ENCODE measurements around the gene PRSS36. TPM values are rescaled to one million over a fixed set of nuclear protein-coding genes. Genes with fewer than 3 reads are reported as not detected.
A peak's percentile ranks its signal among the peaks of the same experiment; 100 is the strongest.

PRSS36 gene
- total and polyA plus RNA-seq, 10 donors: 0.70 to 2.6 (median 1.5) TPM; not detected in 1

GRCh38 chr16:31089199-31089598 is 60.7 kb downstream of the PRSS36 start:
- Histone ChIP-seq H3K36me3 (peaks cover 0 to 74% (median 26%) of the 10 kb centered on the region in 6 donors), H3K27me3 (replicated peaks in 1 of 7) (no peaks in the 10 kb centered on the region), H3K27ac (no peak overlapping the region), H3K4me1 (peaks cover 10 to 24% (median 16%) of the 10 kb centered on the region in 6 donors), H3K9me3 (no peaks in the 10 kb centered on the region), H3K4me3 (no peak overlapping the region)
- TF ChIP-seq POLR2AphosphoS5 (IDR thresholded peaks at IDR 0.05): no peak
- TF ChIP-seq POLR2A (IDR thresholded peaks at IDR 0.05): no peak
- TF ChIP-seq, protein P1, sequence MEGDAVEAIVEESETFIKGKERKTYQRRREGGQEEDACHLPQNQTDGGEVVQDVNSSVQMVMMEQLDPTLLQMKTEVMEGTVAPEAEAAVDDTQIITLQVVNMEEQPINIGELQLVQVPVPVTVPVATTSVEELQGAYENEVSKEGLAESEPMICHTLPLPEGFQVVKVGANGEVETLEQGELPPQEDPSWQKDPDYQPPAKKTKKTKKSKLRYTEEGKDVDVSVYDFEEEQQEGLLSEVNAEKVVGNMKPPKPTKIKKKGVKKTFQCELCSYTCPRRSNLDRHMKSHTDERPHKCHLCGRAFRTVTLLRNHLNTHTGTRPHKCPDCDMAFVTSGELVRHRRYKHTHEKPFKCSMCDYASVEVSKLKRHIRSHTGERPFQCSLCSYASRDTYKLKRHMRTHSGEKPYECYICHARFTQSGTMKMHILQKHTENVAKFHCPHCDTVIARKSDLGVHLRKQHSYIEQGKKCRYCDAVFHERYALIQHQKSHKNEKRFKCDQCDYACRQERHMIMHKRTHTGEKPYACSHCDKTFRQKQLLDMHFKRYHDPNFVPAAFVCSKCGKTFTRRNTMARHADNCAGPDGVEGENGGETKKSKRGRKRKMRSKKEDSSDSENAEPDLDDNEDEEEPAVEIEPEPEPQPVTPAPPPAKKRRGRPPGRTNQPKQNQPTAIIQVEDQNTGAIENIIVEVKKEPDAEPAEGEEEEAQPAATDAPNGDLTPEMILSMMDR (IDR thresholded peaks at IDR 0.05 in 8 of 11, conservative IDR thresholded peaks at IDR 0.05 in 3 of 11): no peak
- 87 to 95% (median 94%) methylated on average over 8 of the region's 8 CpGs for WGBS, 5 donors
- peak; percentile 55 for DNase-seq
- intact Hi-C loops (cut with DNase I; ENCODE audit: low total_unique reads): no loop called here

Small RNA genes lying within 50 kb of the gene (small RNA-seq; reads per million reads assigned to genes)
- gene AC009088.4 (0 reads per million in 4 donors), gene NDUFA3P6 (0 reads per million in 4 donors)

Other genes with a start within 250 kb of the PRSS36 start
- gene FBXL19, start 226.5 kb downstream of the PRSS36 start, total RNA-seq: 10 to 100 TPM; 12.4 to 21.0 (median 17.8) TPM
- 10 to 100 TPM in 1 of 3 donors, 1 to 10 TPM in 2; 4.3 to 24.7 (median 5.5) TPM for gene FBXL19, start 226.5 kb downstream of the PRSS36 start, polyA plus RNA-seq
- 10 to 100 TPM; 20.7 to 44.8 (median 29.8) TPM for gene ORAI3, start 201.0 kb downstream of the PRSS36 start, total RNA-seq
- 10 to 100 TPM; 22.2 to 26.2 (median 22.5) TPM for gene ORAI3, start 201.0 kb downstream of the PRSS36 start, polyA plus RNA-seq
- 10 to 100 TPM; 10.1 to 24.9 (median 19.8) TPM for gene SETD1A, start 192.3 kb downstream of the PRSS36 start, total RNA-seq
- gene SETD1A, start 192.3 kb downstream of the PRSS36 start, polyA plus RNA-seq: 10 to 100 TPM in 1 of 3 donors, 1 to 10 TPM in 2; 4.8 to 15.0 (median 8.8) TPM
- 10 to 100 TPM; 11.0 to 24.5 (median 18.6) TPM for gene HSD3B7, start 164.9 kb downstream of the PRSS36 start, total RNA-seq
- 10 to 100 TPM in 1 of 3 donors, 1 to 10 TPM in 2; 5.3 to 19.4 (median 6.7) TPM for gene HSD3B7, start 164.9 kb downstream of the PRSS36 start, polyA plus RNA-seq
- gene STX1B, start 139.4 kb downstream of the PRSS36 start, total RNA-seq: 1 to 10 TPM in 5 of 7 donors, under 1 TPM in 2; 0.46 to 4.2 (median 1.8) TPM
- 1 to 10 TPM in 1 of 3 donors, under 1 TPM in 2; 0.29 to 1.2 (median 0.43) TPM for gene STX1B, start 139.4 kb downstream of the PRSS36 start, polyA plus RNA-seq
- gene STX4, start 116.5 kb downstream of the PRSS36 start, total RNA-seq: 100 to 1,000 TPM in 2 of 7 donors, 10 to 100 TPM in 5; 54.0 to 118 (median 75.7) TPM
- 100 to 1,000 TPM in 2 of 3 donors, 10 to 100 TPM in 1; 55.3 to 135 (median 131) TPM for gene STX4, start 116.5 kb downstream of the PRSS36 start, polyA plus RNA-seq
- 10 to 100 TPM in 3 of 7 donors, 1 to 10 TPM in 4; 8.9 to 12.5 (median 9.2) TPM for gene ZNF668, start 75.8 kb downstream of the PRSS36 start, total RNA-seq
- gene ZNF668, start 75.8 kb downstream of the PRSS36 start, polyA plus RNA-seq: 1 to 10 TPM; 6.2 to 9.8 (median 6.4) TPM
- 10 to 100 TPM; 20.2 to 28.4 (median 25.6) TPM for gene ZNF646, start 75.6 kb downstream of the PRSS36 start, total RNA-seq
- gene ZNF646, start 75.6 kb downstream of the PRSS36 start, polyA plus RNA-seq: 10 to 100 TPM in 1 of 3 donors, 1 to 10 TPM in 2; 3.2 to 11.8 (median 3.3) TPM
- 1 to 10 TPM; 2.3 to 6.0 (median 2.8) TPM for gene PRSS53, start 61.1 kb downstream of the PRSS36 start, total RNA-seq
- 1 to 10 TPM; 1.6 to 2.6 (median 1.9) TPM for gene PRSS53, start 61.1 kb downstream of the PRSS36 start, polyA plus RNA-seq
- 10 to 100 TPM; 33.4 to 74.2 (median 48.2) TPM for gene VKORC1, start 55.3 kb downstream of the PRSS36 start, total RNA-seq
- gene VKORC1, start 55.3 kb downstream of the PRSS36 start, polyA plus RNA-seq: 10 to 100 TPM; 23.5 to 56.6 (median 55.1) TPM
- gene BCKDK, start 41.7 kb downstream of the PRSS36 start, total RNA-seq: 10 to 100 TPM; 36.9 to 55.7 (median 40.2) TPM
- 10 to 100 TPM; 15.0 to 27.5 (median 17.4) TPM for gene BCKDK, start 41.7 kb downstream of the PRSS36 start, polyA plus RNA-seq
- gene KAT8, start 32.4 kb downstream of the PRSS36 start, total RNA-seq: 10 to 100 TPM; 63.2 to 94.8 (median 85.2) TPM
- 10 to 100 TPM; 48.7 to 63.6 (median 56.5) TPM for gene KAT8, start 32.4 kb downstream of the PRSS36 start, polyA plus RNA-seq
- not detected for gene PRSS8, start 14.3 kb downstream of the PRSS36 start, total RNA-seq
- gene PRSS8, start 14.3 kb downstream of the PRSS36 start, polyA plus RNA-seq: under 1 TPM; 0.07 to 0.19 (median 0.15) TPM
- 100 to 1,000 TPM; 119 to 474 (median 284) TPM for gene FUS, start 30.1 kb upstream of the PRSS36 start, total RNA-seq
- 100 to 1,000 TPM; 225 to 694 (median 516) TPM for gene FUS, start 30.1 kb upstream of the PRSS36 start, polyA plus RNA-seq
- 100 to 1,000 TPM in 2 of 7 donors, 10 to 100 TPM in 5; 68.0 to 135 (median 90.1) TPM for gene PYCARD, start 52.7 kb upstream of the PRSS36 start, total RNA-seq
- gene PYCARD, start 52.7 kb upstream of the PRSS36 start, polyA plus RNA-seq: 100 to 1,000 TPM; 109 to 117 (median 114) TPM
- gene TRIM72, start 64.1 kb upstream of the PRSS36 start, total RNA-seq: under 1 TPM in 4 of 7 donors, not detected in 3; 0.05 to 0.26 (median 0.15) TPM
- under 1 TPM; 0.06 to 0.15 (median 0.09) TPM for gene TRIM72, start 64.1 kb upstream of the PRSS36 start, polyA plus RNA-seq
- not detected for gene PYDC1, start 67.1 kb upstream of the PRSS36 start, total RNA-seq
- 1 to 10 TPM in 1 of 3 donors, under 1 TPM in 1, not detected in 1; 0.72 to 2.7 TPM for gene PYDC1, start 67.1 kb upstream of the PRSS36 start, polyA plus RNA-seq
- 100 to 1,000 TPM in 2 of 7 donors, 10 to 100 TPM in 5; 38.5 to 154 (median 77.7) TPM for gene ITGAM, start 109.9 kb upstream of the PRSS36 start, total RNA-seq
- gene ITGAM, start 109.9 kb upstream of the PRSS36 start, polyA plus RNA-seq: 10 to 100 TPM in 2 of 3 donors, 1 to 10 TPM in 1; 4.3 to 14.9 (median 11.8) TPM
- gene ITGAX, start 205.1 kb upstream of the PRSS36 start, total RNA-seq: 100 to 1,000 TPM in 5 of 7 donors, 10 to 100 TPM in 2; 52.1 to 330 (median 161) TPM
- 10 to 100 TPM in 2 of 3 donors, 1 to 10 TPM in 1; 8.9 to 45.5 (median 30.5) TPM for gene ITGAX, start 205.1 kb upstream of the PRSS36 start, polyA plus RNA-seq
- 10 to 100 TPM in 6 of 7 donors, 1 to 10 TPM in 1; 6.7 to 25.8 (median 19.3) TPM for gene ITGAD, start 243.3 kb upstream of the PRSS36 start, total RNA-seq
- gene ITGAD, start 243.3 kb upstream of the PRSS36 start, polyA plus RNA-seq: 1 to 10 TPM; 1.2 to 3.5 (median 2.3) TPM